HG02763 (cell line): ENCODE data around the gene NTN1.
"Not testable (repeated sequence)": the region's sequence is repeated elsewhere in the genome, so short reads cannot be mapped to it uniquely, and the experiment has no call there.

ENCODE experiments used
- ATAC-seq: cut with Tn5 transposase; IDR thresholded peaks from one replicate; pipeline ENCODE4 v1.9.1; 2021; ENCODE audit warnings: mild to moderate bottlenecking, moderate library complexity; ENCODE audit not compliant: unreplicated experiment

Gene NTN1

GRCh38 chr17:9021158-9021991 lies at the start of gene NTN1:
TSS of gene NTN1 (plus strand) at chr17:9021510. CDS start at chr17:9022374, 864 bp downstream.
- peak; percentile 54 for ATAC-seq

GRCh38 chr17:8975091-8975725 lies 46.1 kb upstream of the NTN1 start:
- no peak for ATAC-seq

- no peak for ATAC-seq
These were observed 44.7 kb upstream of the NTN1 start for GRCh38 chr17:8976638-8977037.

GRCh38 chr17:8979715-8980114 lies 41.6 kb upstream of the NTN1 start:
- no peak for ATAC-seq

GRCh38 chr17:8981443-8981842 lies 39.9 kb upstream of the NTN1 start:
- no peak for ATAC-seq

GRCh38 chr17:8984225-8984624 lies 37.1 kb upstream of the NTN1 start:
- ATAC-seq, result not testable (repeated sequence)

- ATAC-seq, result no peak
These were observed 36.1 kb upstream of the NTN1 start for GRCh38 chr17:8985054-8985701.

- no peak for ATAC-seq
These were observed 35.0 kb upstream of the NTN1 start for GRCh38 chr17:8986295-8986694.

- not testable (repeated sequence) for ATAC-seq
These were observed 32.9 kb upstream of the NTN1 start for GRCh38 chr17:8988263-8988935.

GRCh38 chr17:8991514-8992285 lies 29.6 kb upstream of the NTN1 start:
- no peak for ATAC-seq

GRCh38 chr17:8994319-8994718 lies 27.0 kb upstream of the NTN1 start:
- ATAC-seq, result no peak

- ATAC-seq, result no peak
These were observed 25.6 kb upstream of the NTN1 start for GRCh38 chr17:8995711-8996110.

- no peak for ATAC-seq
These were observed 23.2 kb upstream of the NTN1 start for GRCh38 chr17:8997994-8998628.

- ATAC-seq, result no peak
These were observed 19.8 kb upstream of the NTN1 start for GRCh38 chr17:9001559-9001958.

GRCh38 chr17:9002227-9002605 lies 19.1 kb upstream of the NTN1 start:
- ATAC-seq, result no peak

GRCh38 chr17:9002606-9003354 lies 18.5 kb upstream of the NTN1 start:
- no peak for ATAC-seq

- ATAC-seq, result no peak
These were observed 17.8 kb upstream of the NTN1 start for GRCh38 chr17:9003355-9004131.

- ATAC-seq, result no peak
These were observed 17.0 kb upstream of the NTN1 start for GRCh38 chr17:9004132-9004960.
